Mesodermal cell (in vitro differentiated cells): Measurements from ENCODE around the gene ANTXR1.

ENCODE experiments used
- H3K27ac ChIP-seq: 2 replicates; pipeline ENCODE4 v1.7.0; 2013; ENCODE audit warnings: mild to moderate bottlenecking, low read depth, low read length, moderate library complexity; ENCODE audit not compliant: severe bottlenecking
- H3K36me3 ChIP-seq: 2 replicates; pipeline ENCODE4 v1.7.1; 2013; ENCODE audit warnings: mild to moderate bottlenecking, low read length, moderate library complexity; ENCODE audit not compliant: control insufficient read depth, insufficient read depth
- H3K4me1 ChIP-seq: one replicate; pipeline ENCODE4 v1.7.1; 2013; ENCODE audit warnings: mild to moderate bottlenecking, low read length; ENCODE audit not compliant: insufficient read depth, control insufficient read depth, poor library complexity, severe bottlenecking
- H3K4me3 ChIP-seq: 2 replicates; pipeline ENCODE4 v1.7.0; 2013; ENCODE audit warnings: low read length, control low read depth, mild to moderate bottlenecking; ENCODE audit not compliant: insufficient read depth, poor library complexity, severe bottlenecking; ENCODE audit errors: extremely low read depth
- H3K9me3 ChIP-seq: 2 replicates; pipeline ENCODE4 v1.7.1; 2013; ENCODE audit warnings: mild to moderate bottlenecking, low read length, moderate library complexity; ENCODE audit not compliant: control insufficient read depth
- WGBS, 2 experiments: methylation state at CpG; one replicate each; pipeline ENCODE4 v1.1.5; 2013; ENCODE audit warnings: missing lambda C conversion rate in 2 of 2; ENCODE audit not compliant: insufficient coverage in 2 of 2; 5-methylcytosine and 5-hydroxymethylcytosine counted together

ANTXR1 gene

DNA sequence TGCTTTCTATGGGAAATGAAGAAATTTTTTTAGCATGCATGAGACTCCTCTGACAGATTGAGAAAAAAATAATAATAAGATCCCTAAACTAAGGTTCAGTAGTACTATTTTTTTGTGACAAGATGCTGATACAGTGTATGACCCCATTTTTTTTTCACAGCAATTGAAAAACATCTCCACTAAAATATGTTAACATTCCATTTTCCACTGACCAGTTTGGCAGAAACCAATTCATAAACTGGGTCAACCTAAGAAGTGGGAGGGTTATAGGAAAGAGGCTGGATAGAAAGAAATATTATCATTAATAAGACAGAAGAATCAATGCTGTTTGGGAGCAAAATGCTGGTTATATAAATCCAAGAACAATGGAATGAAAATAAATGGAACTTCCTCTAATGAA, 182.7 kb downstream of the ANTXR1 start:
- peaks cover 68% of the 10 kb centered on the region for H3K36me3 ChIP-seq
- H3K27ac ChIP-seq: no peak overlapping the region
- H3K4me3 ChIP-seq: no peak overlapping the region

DNA sequence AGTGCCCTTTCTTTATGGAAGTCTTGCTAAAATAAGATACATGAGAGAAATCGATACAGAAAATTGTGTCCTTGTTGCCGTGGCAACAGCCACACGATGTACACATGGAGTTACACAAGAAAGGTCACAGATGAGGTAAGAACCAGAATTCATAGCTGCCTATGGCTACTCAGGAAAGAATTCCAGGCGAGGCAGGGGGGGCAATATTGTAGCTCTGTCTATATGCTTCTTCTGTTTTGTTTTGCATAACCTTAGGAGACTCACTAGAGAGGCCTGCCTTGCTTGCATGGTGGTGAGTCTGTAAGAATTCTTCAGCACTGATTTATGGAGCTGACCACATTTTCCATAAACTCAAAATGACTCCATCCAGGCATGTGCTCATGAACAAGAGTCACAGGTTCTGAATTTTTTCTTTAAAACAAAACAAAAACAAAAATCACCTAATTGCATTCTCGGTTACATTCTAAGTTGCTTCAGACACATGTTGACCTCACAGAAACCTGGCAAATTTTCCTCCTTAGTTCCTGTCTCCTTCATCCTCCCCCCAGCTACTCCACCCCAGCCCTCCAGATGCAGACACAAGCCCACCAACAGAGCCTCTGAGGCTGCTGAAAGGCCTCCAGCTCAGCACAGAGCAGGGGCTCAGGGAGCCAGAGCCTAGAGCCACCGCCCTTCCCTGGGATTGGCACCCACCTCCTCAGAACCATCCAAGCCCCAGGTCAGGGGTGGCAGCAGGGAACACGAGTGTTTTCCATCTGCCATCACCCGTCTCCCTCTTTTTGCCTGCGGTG, 183.5 kb downstream of the ANTXR1 start:
- Histone ChIP-seq H3K9me3 (no peaks in the 10 kb centered on the region), H3K4me3 (no peak overlapping the region), H3K36me3 (peaks cover 68% of the 10 kb centered on the region), H3K4me1 (no peaks in the 10 kb centered on the region), H3K27ac (no peak overlapping the region)
- 92 to 94% methylated on average over 5 to 9 of the region's 9 CpGs for WGBS, 2 experiments

More for the DNA sequence above, 182.7 kb downstream of the ANTXR1 start:
- H3K4me1 ChIP-seq: no peaks in the 10 kb centered on the region
- no peaks in the 10 kb centered on the region for H3K9me3 ChIP-seq

DNA sequence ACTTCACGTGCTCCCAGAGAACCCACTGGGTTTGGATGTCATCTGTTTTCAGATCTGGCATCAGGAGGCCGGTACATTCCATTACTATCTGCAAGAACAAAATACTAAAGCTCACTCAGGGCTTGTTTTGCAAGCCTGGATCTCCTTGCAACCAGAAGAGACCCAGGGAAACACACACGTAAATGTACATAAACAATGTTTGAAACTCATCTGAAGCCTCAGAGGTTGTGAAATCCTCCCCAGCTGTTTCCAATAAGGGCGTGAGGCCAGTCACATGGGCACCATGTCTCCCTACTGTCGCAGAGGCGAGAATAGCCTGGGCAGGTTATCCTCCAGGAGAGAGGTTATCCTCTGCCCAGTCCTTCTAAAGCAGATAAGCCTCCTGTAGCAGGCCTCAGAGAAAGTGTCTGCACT, 187.1 kb downstream of the ANTXR1 start:
- Histone ChIP-seq H3K4me3 (no peak overlapping the region), H3K4me1 (peaks cover 1% of the 10 kb centered on the region), H3K36me3 (peaks cover 79% of the 10 kb centered on the region), H3K27ac (no peak overlapping the region), H3K9me3 (no peaks in the 10 kb centered on the region)
- WGBS, 2 experiments: 98% methylated on average over 6 of the region's 6 CpGs

DNA sequence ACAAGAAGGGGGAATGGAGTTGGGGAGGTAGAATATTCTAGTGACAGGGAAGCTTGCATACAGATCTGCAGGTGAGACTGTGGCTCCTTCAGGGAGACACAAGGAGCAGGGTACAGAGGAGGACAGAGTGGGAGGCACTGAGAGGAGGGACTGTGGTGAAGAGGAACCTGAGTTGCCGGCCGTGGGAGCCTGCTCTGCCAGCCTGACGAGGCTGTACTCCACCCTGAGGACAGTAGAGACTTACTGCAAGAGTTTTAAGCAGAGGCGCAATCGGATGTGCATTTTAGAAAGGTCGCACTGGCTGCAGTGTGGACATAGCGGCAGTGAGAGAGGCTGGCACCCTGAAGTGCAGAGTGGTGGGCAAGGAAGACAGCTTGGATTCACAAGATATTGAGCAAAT, 188.3 kb downstream of the ANTXR1 start:
- H3K27ac ChIP-seq: no peak overlapping the region
- H3K36me3 ChIP-seq: peaks cover 90% of the 10 kb centered on the region
- peaks cover 4% of the 10 kb centered on the region for H3K4me1 ChIP-seq
- no peak overlapping the region for H3K4me3 ChIP-seq
- WGBS, 2 experiments: 93 to 96% methylated on average over 7 of the region's 7 CpGs
- no peaks in the 10 kb centered on the region for H3K9me3 ChIP-seq

DNA sequence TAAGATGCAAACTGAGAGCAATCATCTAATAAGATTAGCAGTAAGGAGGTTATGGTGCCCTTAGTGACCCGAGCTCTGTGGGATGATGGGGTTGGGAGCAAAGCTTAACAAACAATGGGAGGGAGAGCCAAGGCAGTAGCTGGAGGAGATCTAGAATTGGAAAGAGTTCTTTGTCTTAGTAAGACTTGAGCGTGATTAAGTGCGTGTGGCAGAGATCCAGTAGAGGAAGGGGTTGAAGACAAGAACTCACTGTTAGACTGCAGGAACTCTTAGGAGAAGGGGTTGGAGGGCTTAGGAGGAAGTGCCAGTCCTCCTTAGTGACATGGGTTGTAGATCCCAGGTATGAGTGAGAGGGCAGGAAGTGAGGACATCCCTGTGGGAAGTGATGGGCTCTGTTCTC, 189.3 kb downstream of the ANTXR1 start:
- WGBS, 2 experiments: 91 to 96% methylated on average over 3 of the region's 3 CpGs
- peaks cover 6% of the 10 kb centered on the region for H3K9me3 ChIP-seq
- H3K27ac ChIP-seq: no peak overlapping the region
- no peak overlapping the region for H3K4me3 ChIP-seq
- peaks cover 92% of the 10 kb centered on the region for H3K36me3 ChIP-seq
- H3K4me1 ChIP-seq: peaks cover 4% of the 10 kb centered on the region

DNA sequence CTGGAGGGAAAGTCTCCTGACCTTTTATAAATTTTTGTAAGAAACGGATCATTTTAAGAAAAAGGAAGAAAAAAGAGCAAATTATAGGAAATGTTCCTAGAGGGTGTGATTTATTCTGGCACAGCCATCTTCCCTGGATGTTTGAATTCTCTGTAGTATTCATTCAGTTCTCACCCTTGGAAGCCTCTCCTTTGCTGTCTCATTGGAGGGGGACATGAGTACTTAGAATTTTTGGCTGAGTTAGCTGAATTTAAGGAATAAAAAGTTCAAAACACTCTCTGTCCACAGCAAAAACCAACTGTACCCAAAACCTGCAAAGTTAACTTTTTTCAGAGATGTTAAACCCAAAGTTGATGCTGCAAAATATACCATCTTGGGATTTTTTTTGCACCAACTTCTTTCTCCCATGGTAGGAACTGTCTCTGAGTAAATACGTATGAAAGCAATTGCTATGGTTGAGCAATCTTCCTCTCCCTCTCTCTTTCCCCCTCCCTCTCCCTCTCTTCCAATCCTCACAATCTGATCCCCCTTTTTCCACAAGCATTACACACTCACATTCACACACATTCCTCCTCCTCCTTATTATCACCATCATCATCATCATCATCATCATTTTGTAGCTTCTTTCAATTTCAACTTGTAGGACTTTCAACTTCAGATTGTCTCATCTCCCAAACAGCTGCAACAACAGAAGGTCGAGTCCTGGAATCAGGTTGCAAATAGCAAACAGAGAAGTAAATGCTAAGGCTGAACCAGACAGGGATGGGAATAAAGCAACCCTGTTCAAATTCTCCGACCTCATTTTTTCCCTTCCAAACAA, 190.4 kb downstream of the ANTXR1 start:
- Histone ChIP-seq H3K4me1 (peaks cover 4% of the 10 kb centered on the region), H3K4me3 (no peak overlapping the region), H3K9me3 (peaks cover 9% of the 10 kb centered on the region), H3K27ac (no peak overlapping the region), H3K36me3 (peaks cover 90% of the 10 kb centered on the region)
- WGBS, 2 experiments: 100% methylated on average over 2 of the region's 4 CpGs

DNA sequence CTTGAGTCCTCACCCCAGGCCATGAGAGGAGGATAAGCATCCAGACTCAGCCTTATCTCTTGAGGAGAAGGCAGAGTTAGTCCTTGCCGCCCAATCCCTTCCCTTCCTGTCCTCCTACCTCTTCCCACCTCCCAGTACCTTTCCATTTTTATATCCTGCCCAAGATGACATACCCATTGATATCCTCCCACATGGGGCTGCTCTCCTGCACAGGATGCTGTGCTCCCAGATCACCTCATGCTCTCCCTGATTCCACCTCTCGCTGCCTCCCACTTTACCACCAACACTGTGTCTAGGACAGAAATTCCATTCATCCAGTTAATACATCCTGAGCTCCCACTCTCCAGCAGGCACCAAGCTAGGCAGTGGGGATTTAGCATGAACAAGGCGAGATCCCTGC, 191.7 kb downstream of the ANTXR1 start:
- Histone ChIP-seq H3K9me3 (peaks cover 9% of the 10 kb centered on the region), H3K4me1 (peaks cover 4% of the 10 kb centered on the region), H3K27ac (no peak overlapping the region), H3K36me3 (peaks cover 79% of the 10 kb centered on the region), H3K4me3 (no peak overlapping the region)
- WGBS, 2 experiments: 95 to 100% methylated on average over 1 to 3 of the region's 3 CpGs

DNA sequence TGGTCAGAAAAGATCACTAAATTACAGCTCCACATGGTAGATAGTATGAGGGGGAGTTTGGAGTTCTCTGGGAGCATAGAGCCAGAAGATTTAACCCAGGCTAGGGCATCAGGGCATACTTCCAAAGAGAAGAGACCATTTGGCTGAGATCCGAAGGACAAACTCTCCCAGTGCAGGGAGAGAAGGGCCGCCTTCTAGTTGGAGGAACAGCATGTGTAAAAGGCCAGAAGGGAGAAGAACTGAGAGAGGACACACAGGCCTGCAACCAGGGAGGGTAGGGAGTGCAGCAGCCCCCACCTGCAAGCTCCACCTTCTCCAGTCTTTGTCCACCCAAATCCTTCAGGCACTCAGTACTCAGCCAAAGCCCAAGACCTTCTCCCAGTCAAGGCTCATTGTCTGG, 192.1 kb downstream of the ANTXR1 start:
- Histone ChIP-seq H3K4me1 (peaks cover 4% of the 10 kb centered on the region), H3K36me3 (peaks cover 79% of the 10 kb centered on the region), H3K4me3 (no peak overlapping the region), H3K27ac (no peak overlapping the region), H3K9me3 (peaks cover 9% of the 10 kb centered on the region)
- 90 to 100% methylated on average over 2 of the region's 2 CpGs for WGBS, 2 experiments

DNA sequence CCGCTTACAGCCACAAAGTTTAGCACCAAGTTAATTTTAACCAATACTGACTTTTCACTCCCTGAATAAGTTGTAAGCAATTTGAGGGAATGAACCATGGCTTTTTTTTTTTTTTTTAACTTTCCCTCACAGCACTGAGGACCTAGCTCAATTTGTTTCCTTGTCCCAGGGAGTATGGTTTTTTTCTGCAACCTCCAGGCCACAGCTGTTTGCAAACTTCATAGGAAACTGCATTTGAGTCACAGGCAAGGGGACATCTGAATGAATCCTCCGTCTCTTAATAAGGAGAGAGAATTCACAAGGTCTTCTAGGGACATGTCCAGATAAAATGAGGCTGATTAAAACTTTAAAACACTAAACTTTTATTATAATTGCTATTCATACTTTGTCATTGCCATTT, 192.5 kb downstream of the ANTXR1 start:
- peaks cover 4% of the 10 kb centered on the region for H3K4me1 ChIP-seq
- peaks cover 79% of the 10 kb centered on the region for H3K36me3 ChIP-seq
- peaks cover 9% of the 10 kb centered on the region for H3K9me3 ChIP-seq
- H3K27ac ChIP-seq: no peak overlapping the region
- no CpG with 5 or more reads among the region's 2 CpGs for WGBS, 2 experiments
- H3K4me3 ChIP-seq: no peak overlapping the region

DNA sequence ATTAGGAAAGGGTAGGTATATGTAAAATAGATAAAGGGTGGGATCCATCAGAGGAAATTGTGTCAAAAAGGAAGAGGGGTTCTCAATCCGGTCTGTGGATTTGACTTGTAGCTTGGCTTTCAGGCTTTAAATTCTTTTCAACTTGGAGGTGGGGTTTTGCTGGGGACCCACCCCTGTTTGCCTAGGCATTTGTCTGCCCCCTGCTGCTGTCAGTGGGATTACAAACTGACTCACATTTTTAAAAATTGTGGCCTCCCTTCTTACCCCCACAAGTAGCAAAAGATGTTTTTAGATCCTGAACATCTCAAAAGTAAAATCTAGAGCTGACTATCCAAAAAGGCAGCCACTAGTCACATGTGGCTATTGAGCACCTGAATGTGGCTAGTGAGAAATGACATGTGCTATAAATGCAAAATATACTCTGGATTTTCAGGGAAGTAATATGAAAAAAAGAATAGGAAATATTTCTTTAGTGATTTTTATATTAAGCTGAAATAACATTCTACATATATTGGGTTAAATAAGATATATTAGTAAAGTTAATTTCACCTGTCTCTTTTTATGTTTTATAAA, 195.1 kb downstream of the ANTXR1 start:
- H3K9me3 ChIP-seq: peaks cover 9% of the 10 kb centered on the region
- WGBS, 2 experiments: 56 to 80% methylated on average over 1 of the region's 1 CpG
- no peak overlapping the region for H3K4me3 ChIP-seq
- H3K36me3 ChIP-seq: peaks cover 68% of the 10 kb centered on the region
- peaks cover 4% of the 10 kb centered on the region for H3K4me1 ChIP-seq
- no peak overlapping the region for H3K27ac ChIP-seq
